GM12892 (cell line): ENCODE results near the gene LGALS12.

Experiments used
- POLR2A ChIP-seq: IDR thresholded peaks from 2 replicates; pipeline ENCODE4 v1.6.1; 2011; ENCODE audit warnings: low read depth, low read length, control low read depth
- POLR2AphosphoS5 ChIP-seq: IDR thresholded peaks from 2 replicates; pipeline ENCODE4 v1.6.1; 2011; ENCODE audit warnings: low read depth, low read length, control low read depth
- TAF1 ChIP-seq: IDR thresholded peaks from 2 replicates; pipeline ENCODE4 v1.6.1; 2011; ENCODE audit warnings: low read depth, mild to moderate bottlenecking, control low read depth, low read length, borderline replicate concordance

GRCh38 chr11:63490551-63491239 lies 15.2 kb upstream of the LGALS12 start, which contains the start of gene PLAAT5:
- no peak for TF ChIP-seq POLR2AphosphoS5
- no peak for TF ChIP-seq POLR2A
- TF ChIP-seq TAF1: no peak
